ENCODE measurements around the gene TEX19.

TEX19 gene, protein sequence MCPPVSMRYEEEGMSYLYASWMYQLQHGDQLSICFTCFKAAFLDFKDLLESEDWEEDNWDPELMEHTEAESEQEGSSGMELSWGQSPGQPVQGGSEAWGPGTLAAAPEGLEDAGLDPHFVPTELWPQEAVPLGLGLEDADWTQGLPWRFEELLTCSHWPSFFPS

GRCh38 chr17:82358465-82359350 is at the start of gene TEX19:
Gene TEX19 (plus strand): TSS chr17:82359247. CDS start chr17:82362151, 2,904 bp downstream.
- no peak for DNase-seq (ENCODE audit: low read depth, low spot score)

GRCh38 chr17:82309656-82310570 is 49.1 kb upstream of the TEX19 start:
- ChIA-PET POLR2A (no interaction called here), CTCF (interaction anchor here (1.1 to 1.3 kb wide), 5 partner anchors 9 to 12 kb away, joined by 3 to 9 read pairs (median 4); no protein-coding TSS in a partner anchor)
- no peak for TF ChIP-seq CTCF (IDR thresholded peaks at IDR 0.05; ENCODE audit: insufficient read depth, low read length, missing control alignments)
- no peak for DNase-seq (ENCODE audit: low read depth, low spot score)
- no peak overlapping the region for H3K4me3 ChIP-seq (ENCODE audit: low read depth, low read length)

More at GRCh38 chr17:82358465-82359350, at the start of gene TEX19:
- H3K4me3 ChIP-seq (ENCODE audit: low read depth, low read length): no peak within 1 kb of the TSS
- POLR2A ChIA-PET: no interaction called here
- TF ChIP-seq CTCF (IDR thresholded peaks at IDR 0.05; ENCODE audit: insufficient read depth, low read length, missing control alignments): no peak
- CTCF ChIA-PET: interaction anchor here (1.7 to 2.8 kb wide), 4 partner anchors 8 to 56 kb away, joined by 6 to 12 read pairs (median 8); no protein-coding TSS in a partner anchor

DNA sequence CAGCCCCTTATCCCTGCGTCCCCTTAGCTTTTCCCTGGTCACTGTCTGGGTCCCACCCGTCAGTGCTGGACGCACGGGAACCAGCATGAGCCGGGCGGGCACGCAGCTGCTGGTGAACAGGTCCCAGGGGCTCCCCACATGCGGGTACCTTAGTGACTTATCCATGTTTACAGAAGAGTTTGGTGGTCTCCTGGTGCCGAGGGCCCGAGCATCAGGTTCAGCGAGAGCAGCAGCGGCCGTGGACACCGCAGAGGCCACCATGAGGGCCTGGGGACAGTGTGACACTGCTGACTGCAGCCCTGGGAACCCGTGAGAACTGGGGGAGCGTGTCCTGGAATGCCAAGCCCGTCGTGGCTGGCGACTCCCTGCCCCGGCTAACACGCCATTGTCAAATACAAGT is 48.2 kb upstream of the TEX19 start:
- no peak for TF ChIP-seq CTCF (IDR thresholded peaks at IDR 0.05; ENCODE audit: insufficient read depth, low read length, missing control alignments)
- CTCF ChIA-PET: interaction anchor here (1.3 kb wide), 2 partner anchors 10 to 11 kb away, joined by 4 to 9 read pairs; no protein-coding TSS in a partner anchor
- POLR2A ChIA-PET: no interaction called here
- H3K4me3 ChIP-seq (ENCODE audit: low read depth, low read length): no peak overlapping the region
- no peak for DNase-seq (ENCODE audit: low read depth, low spot score)

DNA sequence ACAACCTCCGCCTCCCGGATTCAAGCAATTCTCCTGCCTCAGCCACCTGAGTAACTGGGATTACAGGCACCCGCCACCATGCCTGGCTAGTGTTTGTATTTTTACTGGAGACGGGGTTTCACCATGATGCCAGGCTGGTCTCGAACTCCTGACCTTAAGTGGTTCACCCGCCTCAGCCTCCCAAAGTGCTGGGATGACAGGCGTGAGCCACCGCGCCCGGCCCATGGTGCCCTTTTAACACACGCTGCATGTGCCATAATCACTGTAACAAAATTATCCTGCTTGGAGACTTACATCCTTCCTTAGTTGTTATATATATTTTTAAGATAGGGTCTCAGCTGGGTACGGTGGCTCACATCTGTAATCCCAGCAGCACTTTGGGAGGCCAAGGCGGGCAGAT is 47.1 kb upstream of the TEX19 start:
- TF ChIP-seq CTCF (IDR thresholded peaks at IDR 0.05; ENCODE audit: insufficient read depth, low read length, missing control alignments): no peak
- DNase-seq (ENCODE audit: low read depth, low spot score): no peak
- H3K4me3 ChIP-seq (ENCODE audit: low read depth, low read length): no peak overlapping the region
- ChIA-PET CTCF (interaction anchor here (1.6 kb wide), 1 partner anchor 9 kb away, joined by 6 read pairs; no protein-coding TSS in a partner anchor), POLR2A (no interaction called here)

DNA sequence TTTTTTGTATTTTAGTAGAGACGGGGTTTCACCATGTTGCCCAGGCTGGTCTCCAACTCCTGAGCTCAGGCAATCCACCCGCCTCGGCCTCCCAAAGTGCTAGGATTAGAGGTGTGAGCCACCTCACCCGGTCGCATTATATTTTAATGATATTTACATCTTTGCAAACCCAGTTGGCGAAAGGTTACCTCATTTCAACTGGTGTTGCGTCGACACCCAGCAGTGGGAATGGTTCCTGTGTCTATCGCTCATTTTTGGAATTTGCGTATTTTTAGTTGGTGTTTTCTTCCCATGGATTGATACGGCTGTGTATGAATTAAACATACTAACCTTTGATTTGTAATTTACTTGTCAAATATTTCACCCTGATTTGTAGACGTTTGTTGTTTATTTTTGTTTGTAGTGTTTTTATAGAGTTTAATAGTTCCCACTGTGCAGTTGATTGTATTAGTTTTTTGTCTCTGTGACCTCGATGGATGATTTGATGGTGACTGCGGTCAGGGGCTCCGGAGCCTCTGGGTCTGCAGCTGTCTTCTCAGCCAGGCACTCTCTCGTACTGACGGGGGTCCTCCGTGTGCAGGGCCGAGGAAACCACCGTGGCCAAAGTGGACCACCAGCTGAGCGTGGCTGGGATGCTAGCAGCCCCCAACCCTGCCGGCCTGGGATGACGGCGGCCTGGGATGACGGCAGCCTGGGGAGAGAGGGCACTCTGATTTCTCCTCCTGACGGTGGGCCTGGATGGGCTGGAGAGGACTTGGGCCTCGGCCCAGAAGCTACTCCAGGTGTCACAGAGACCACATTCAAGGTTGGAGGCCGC is 45.6 kb upstream of the TEX19 start:
- ChIA-PET POLR2A (no interaction called here), CTCF (interaction anchor here (1.0 kb wide), 1 partner anchor 14 kb away, joined by 4 read pairs; no protein-coding TSS in a partner anchor)
- no peak for DNase-seq (ENCODE audit: low read depth, low spot score)
- H3K4me3 ChIP-seq (ENCODE audit: low read depth, low read length): no peak overlapping the region
- no peak for TF ChIP-seq CTCF (IDR thresholded peaks at IDR 0.05; ENCODE audit: insufficient read depth, low read length, missing control alignments)
